HCT116 (cell line): ENCODE results near the gene GAMT. TPM values are rescaled to one million over a fixed set of nuclear protein-coding genes. Genes with fewer than 3 reads are reported as not detected.

ENCODE experiments used
- ATAC-seq: fragments of 200-7000 bp; cut with Tn5 transposase; 2 replicates; pipeline ENCODE4 v1.9.1; 2020; ENCODE audit warnings: mild to moderate bottlenecking, moderate library complexity
- BruUV-seq: library from RNA; stranded (reverse); fragments of 400-500 nt; replicated peaks from 2 replicates; lab custom pipeline; 2021; lab: Mats Ljungman, UMichigan
- CTCF ChIA-PET: fragments of 300-600 bp; sonication (Branson Sonifier 250); formaldehyde crosslinking; loops from one replicate; lab custom pipeline; 2021; ENCODE audit warnings: antibody characterized with exemption; lab: Charles Lee
- POLR2A ChIA-PET: fragments of 300-600, 350-600 bp; sonication (Branson Sonifier 250); formaldehyde crosslinking; loops from one replicate; lab custom pipeline; 2021; ENCODE audit warnings: antibody characterized with exemption; lab: Charles Lee
- RAD21 ChIA-PET, 2 experiments: fragments of 300-600 bp; sonication (Branson Sonifier 250); formaldehyde crosslinking; loops; one replicate each; lab custom pipeline; 2023; ENCODE audit warnings: low total read pairs in 2 of 2; ENCODE audit not compliant: uncharacterized antibody in 2 of 2, unreplicated experiment in 2 of 2, low non-redundant PET in 1 of 2; lab: Charles Lee
- DNase-seq: peaks from one replicate; pipeline ENCODE4 v3.0.0-alpha.2; 2010; ENCODE audit warnings: low read depth, low spot score
- H2AFZ ChIP-seq: fragments of 200-600 bp; shearing (Covaris generic), sonication (generic); 2 replicates; pipeline ENCODE4 v1.6.1; 2017; ENCODE audit warnings: low read depth, mixed run types, mixed read lengths, antibody characterized with exemption, low read length; ENCODE audit not compliant: poor library complexity, severe bottlenecking
- H3K27ac ChIP-seq: 2 replicates; pipeline ENCODE4 v1.5.1; 2012; ENCODE audit warnings: low read depth, low read length
- H3K27me3 ChIP-seq: fragments of 200-600 bp; sonication (generic); 2 replicates; pipeline ENCODE4 v1.6.1; 2016; ENCODE audit warnings: mixed run types, low read length, mixed read lengths; ENCODE audit not compliant: insufficient read depth
- H3K36me3 ChIP-seq, 2 experiments: fragments of 200-500 bp in 1 of 2; fragments of 200-600 bp in 1 of 2; sonication (Bioruptor generic) in 1 of 2; sonication (generic) in 1 of 2; 2 replicates each; pipeline versions ENCODE4 v1.5.1 to v1.6.1; 2014 to 2016; ENCODE audit warnings: low read length in 2 of 2, inconsistent platforms in 1 of 2, mixed read lengths in 1 of 2, mixed run types in 1 of 2; ENCODE audit not compliant: insufficient read depth in 2 of 2, control insufficient read depth in 1 of 2
- H3K4me1 ChIP-seq, 2 experiments: fragments of 200-600 bp in 1 of 2; sonication (generic) in 1 of 2; 2 replicates each; pipeline versions ENCODE4 v1.5.1 to v1.6.1; 2012 to 2017; ENCODE audit warnings: low read length in 2 of 2, inconsistent platforms in 1 of 2, mild to moderate bottlenecking in 1 of 2, mixed read lengths in 1 of 2, mixed run types in 1 of 2, moderate library complexity in 1 of 2; ENCODE audit not compliant: insufficient read depth in 2 of 2, control insufficient read depth in 1 of 2
- H3K4me2 ChIP-seq: fragments of 200-600 bp; sonication (generic); 2 replicates; pipeline ENCODE4 v1.6.1; 2017; ENCODE audit warnings: mixed run types, low read length, mixed read lengths
- H3K4me3 ChIP-seq, 2 experiments: fragments of 200-600 bp in 1 of 2; sonication (generic) in 1 of 2; replicated peaks in 1 of 2; 2 replicates each; pipeline ENCODE4 v1.5.1; 2011 to 2016; ENCODE audit warnings: low read length in 2 of 2, control low read depth in 1 of 2, low read depth in 1 of 2, mild to moderate bottlenecking in 1 of 2, mixed read lengths in 1 of 2, mixed run types in 1 of 2
- H3K79me2 ChIP-seq: fragments of 200-600 bp; sonication (generic); 2 replicates; pipeline ENCODE4 v1.6.1; 2017; ENCODE audit warnings: mild to moderate bottlenecking, mixed run types, low read length, moderate library complexity, mixed read lengths; ENCODE audit not compliant: insufficient read depth
- H3K9ac ChIP-seq: fragments of 200-600 bp; sonication (generic); 2 replicates; pipeline ENCODE4 v1.6.1; 2016; ENCODE audit warnings: low read length, mixed read lengths
- H3K9me2 ChIP-seq: fragments of 200-600 bp; sonication (generic), shearing (Covaris generic); 2 replicates; pipeline ENCODE4 v1.6.1; 2017; ENCODE audit warnings: mixed run types, mild to moderate bottlenecking, moderate library complexity; ENCODE audit not compliant: insufficient read depth
- H3K9me3 ChIP-seq, 2 experiments: fragments of 200-500 bp in 1 of 2; fragments of 200-600 bp in 1 of 2; sonication (Bioruptor generic) in 1 of 2; sonication (generic) in 1 of 2; 2 replicates each; pipeline ENCODE4 v1.6.1; 2014 to 2017; ENCODE audit warnings: low read length in 2 of 2, mixed read lengths in 2 of 2, inconsistent platforms in 1 of 2, low read depth in 1 of 2, mild to moderate bottlenecking in 1 of 2, mixed run types in 1 of 2, moderate library complexity in 1 of 2; ENCODE audit not compliant: control insufficient read depth in 1 of 2, insufficient read depth in 1 of 2
- H4K20me1 ChIP-seq: fragments of 200-600 bp; sonication (generic), shearing (Covaris generic); 2 replicates; pipeline ENCODE4 v1.6.1; 2017; ENCODE audit warnings: mixed run types, mild to moderate bottlenecking, moderate library complexity; ENCODE audit not compliant: insufficient read depth
- ATF3 ChIP-seq: IDR thresholded peaks from 2 replicates; pipeline ENCODE4 v1.6.1; 2012
- CEBPB ChIP-seq: IDR thresholded peaks from 2 replicates; pipeline ENCODE4 v1.6.1; 2012; ENCODE audit warnings: low read depth
- CTCF ChIP-seq, 3 experiments: fragments of 200-600 bp in 1 of 3; sonication (generic) in 1 of 3; IDR thresholded peaks in 2 of 3; conservative IDR thresholded peaks in 1 of 3; 2 replicates each; pipeline ENCODE4 v1.5.1; 2012 to 2017; ENCODE audit warnings: low read depth in 2 of 3, low read length in 2 of 3, antibody characterized with exemption in 1 of 3, borderline replicate concordance in 1 of 3, control low read depth in 1 of 3, mild to moderate bottlenecking in 1 of 3, mixed read lengths in 1 of 3, mixed run types in 1 of 3, moderate library complexity in 1 of 3; ENCODE audit not compliant: insufficient read depth in 1 of 3
- EGR1 ChIP-seq: IDR thresholded peaks from 2 replicates; pipeline ENCODE4 v1.6.1; 2012; ENCODE audit warnings: low read depth
- ELF1 ChIP-seq: IDR thresholded peaks from 2 replicates; pipeline ENCODE4 v1.6.1; 2012; ENCODE audit warnings: low read depth, borderline replicate concordance
- EZH2 ChIP-seq: fragments of 200-600 bp; sonication (generic); IDR thresholded peaks from 2 replicates; pipeline ENCODE4 v1.6.1; 2017; ENCODE audit warnings: antibody characterized with exemption, mixed run types
- POLR2A ChIP-seq: IDR thresholded peaks from 2 replicates; pipeline ENCODE4 v1.7.0; 2011; ENCODE audit warnings: borderline replicate concordance; ENCODE audit not compliant: insufficient read depth, insufficient read length; ENCODE audit errors: extremely low read depth
- RAD21 ChIP-seq: IDR thresholded peaks from 2 replicates; pipeline ENCODE4 v1.6.1; 2012; ENCODE audit warnings: low read depth, mild to moderate bottlenecking
- SP1 ChIP-seq: IDR thresholded peaks from 2 replicates; pipeline ENCODE4 v1.6.1; 2012; ENCODE audit warnings: low read depth
- TCF7L2 ChIP-seq: IDR thresholded peaks from 2 replicates; pipeline ENCODE4 v1.7.0; 2011; ENCODE audit warnings: borderline replicate concordance, inconsistent platforms; ENCODE audit not compliant: insufficient read depth, insufficient read length; ENCODE audit errors: extremely low read depth
- YY1 ChIP-seq: IDR thresholded peaks from 2 replicates; pipeline ENCODE4 v1.6.1; 2011; ENCODE audit warnings: low read length, low read depth, moderate library complexity, mild to moderate bottlenecking; ENCODE audit not compliant: insufficient replicate concordance; ENCODE audit errors: extremely low read depth
- ZBTB33 ChIP-seq: IDR thresholded peaks from 2 replicates; pipeline ENCODE4 v1.6.1; 2011; ENCODE audit warnings: mild to moderate bottlenecking, low read length, moderate library complexity; ENCODE audit not compliant: insufficient replicate concordance; ENCODE audit errors: extremely low read depth
- ZFX ChIP-seq: fragments of 450-650 bp; IDR thresholded peaks from 2 replicates; pipeline ENCODE4 v1.6.1; 2017
- ZNF274 ChIP-seq: fragments of 200-500 bp; sonication (Bioruptor generic); IDR thresholded peaks from 2 replicates; pipeline ENCODE4 v1.6.1; 2014; ENCODE audit warnings: mild to moderate bottlenecking, low read depth, low read length, inconsistent platforms
- intact Hi-C: fragments of 100-400 bp; cut with micrococcal nuclease; formaldehyde crosslinking; loops from 2 replicates; pipeline ENCODE4 v1.10.0; 2022
- total RNA-seq: library from RNA; stranded (reverse); gene quantifications from one replicate; pipeline ENCODE4 v1.2.1, GENCODE V29; 2021; ENCODE audit not compliant: unreplicated experiment
- TF ChIP-seq, protein P1 (sequence below): IDR thresholded peaks from 2 replicates; pipeline ENCODE4 v1.6.1; 2012

The GAMT gene
- total RNA-seq, 1 experiment from 2014 or later: 102 TPM

- BruUV-seq: no TSS peak
- CTCF ChIA-PET: no interaction called here
- H3K4me2 ChIP-seq: no peak overlapping the region
Observed at GRCh38 chr19:1370579-1371361, 30.6 kb downstream of the GAMT start.

DNA sequence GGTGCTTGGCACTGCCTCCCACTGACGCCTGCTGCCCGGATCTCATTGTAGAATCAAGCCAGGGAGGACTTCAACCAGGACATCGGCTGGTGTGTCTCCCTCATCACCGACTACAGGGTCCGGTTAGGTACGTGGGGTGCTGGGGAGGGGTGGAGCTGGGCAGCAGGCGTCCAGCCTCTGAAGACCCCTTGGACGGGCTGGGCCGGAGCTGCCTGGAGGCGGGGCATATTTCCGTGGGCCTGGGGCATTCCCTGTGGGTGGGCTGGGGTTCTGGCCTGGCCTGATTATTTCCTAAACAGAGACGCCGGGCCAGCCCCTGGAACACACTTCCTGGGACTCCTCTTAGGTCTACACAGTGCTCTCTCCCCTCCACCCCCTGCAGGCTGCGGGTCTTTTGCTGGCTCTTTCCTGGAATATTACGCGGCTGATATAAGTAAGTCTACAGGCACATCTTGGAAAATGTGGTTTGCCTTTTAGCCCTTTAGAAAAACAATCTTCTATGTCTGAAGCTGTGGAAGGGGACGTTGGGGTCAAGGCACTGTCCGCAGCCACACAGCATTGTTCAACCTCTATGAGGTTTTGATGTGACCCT is 32.0 kb downstream of the GAMT start:
- intact Hi-C loops: no loop called here
- TF ChIP-seq ELF1 (no peak), EGR1 (no peak), ATF3 (no peak), ZBTB33 (no peak), RAD21 (no peak), TCF7L2 (no peak), SP1 (no peak), CEBPB (no peak), ZNF274 (no peak), POLR2A (no peak), CTCF (IDR thresholded peaks at IDR 0.05 in 2 of 3, conservative IDR thresholded peaks at IDR 0.05 in 1 of 3; ENCODE audit: borderline replicate concordance in 1 of 3, insufficient read depth in 1 of 3, low read depth in 2 of 3, low read length in 2 of 3) (no peak), ZFX (no peak), YY1 (no peak)
- TF ChIP-seq, protein P1, sequence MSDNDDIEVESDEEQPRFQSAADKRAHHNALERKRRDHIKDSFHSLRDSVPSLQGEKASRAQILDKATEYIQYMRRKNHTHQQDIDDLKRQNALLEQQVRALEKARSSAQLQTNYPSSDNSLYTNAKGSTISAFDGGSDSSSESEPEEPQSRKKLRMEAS: no peak

More at GRCh38 chr19:1370579-1371361, 30.6 kb downstream of the GAMT start:
- DNase-seq (no peak), ATAC-seq (no peak)
- no peaks in the 10 kb centered on the region for H3K4me1 ChIP-seq
- peaks cover 23 to 47% of the 10 kb centered on the region in 2 experiments for H3K36me3 ChIP-seq
- H3K27me3 ChIP-seq: no peaks in the 10 kb centered on the region
- no peaks in the 10 kb centered on the region for H3K79me2 ChIP-seq
- ChIA-PET RAD21 (no interaction called here), POLR2A (no interaction called here)
- H3K4me3 ChIP-seq: no peak overlapping the region
- no peaks in the 10 kb centered on the region for H3K9me3 ChIP-seq
- intact Hi-C loops: no loop called here
- no peak overlapping the region for H3K9ac ChIP-seq
- H2AFZ ChIP-seq: no peak overlapping the region
- H3K27ac ChIP-seq: no peak overlapping the region; the same call in 1 of the 2 replicates
- H3K9me2 ChIP-seq: no peaks in the 10 kb centered on the region
- no peaks in the 10 kb centered on the region for H4K20me1 ChIP-seq
- TF ChIP-seq EGR1 (no peak), EZH2 (no peak)
- TF ChIP-seq, all 23 proteins: peak for 0

More for the DNA sequence above, 32.0 kb downstream of the GAMT start:
- H4K20me1 ChIP-seq: no peaks in the 10 kb centered on the region
- no peaks in the 10 kb centered on the region for H3K9me2 ChIP-seq
- ChIA-PET POLR2A (no interaction called here), CTCF (interaction anchor here (0.7 kb wide), 1 partner anchor 74 kb away, joined by 4 read pairs; no protein-coding TSS in a partner anchor), RAD21 (no interaction called here)
- H3K36me3 ChIP-seq: peaks cover 31 to 45% of the 10 kb centered on the region in 2 experiments
- no peak overlapping the region for H3K4me3 ChIP-seq
- H3K4me2 ChIP-seq: no peak overlapping the region
- DNase-seq (no peak), ATAC-seq (no peak)
- no peak overlapping the region for H3K27ac ChIP-seq
- H3K9me3 ChIP-seq: no peaks in the 10 kb centered on the region
- H3K79me2 ChIP-seq: peaks cover 5% of the 10 kb centered on the region; the same call in 1 of the 2 replicates
- H2AFZ ChIP-seq: no peak overlapping the region
- no peaks in the 10 kb centered on the region for H3K4me1 ChIP-seq
- H3K9ac ChIP-seq: no peak overlapping the region
- BruUV-seq: no TSS peak
- no peaks in the 10 kb centered on the region for H3K27me3 ChIP-seq
